HG02840 (cell line): ENCODE measurements around the gene DOCK1.

Experiments
- ATAC-seq: cut with Tn5 transposase; IDR thresholded peaks from one replicate; pipeline ENCODE4 v1.9.1; 2021; ENCODE audit warnings: mild to moderate bottlenecking, moderate library complexity, moderate number of reproducible peaks; ENCODE audit not compliant: unreplicated experiment, low FRiP score

Gene DOCK1

GRCh38 chr10:127067542-127068194, 162.4 kb downstream of the DOCK1 start:
- no peak for ATAC-seq

GRCh38 chr10:127068485-127068884, 163.3 kb downstream of the DOCK1 start:
- no peak for ATAC-seq

GRCh38 chr10:127069436-127069835, 164.2 kb downstream of the DOCK1 start:
- ATAC-seq: no peak

- no peak for ATAC-seq
These were observed 165.9 kb downstream of the DOCK1 start for GRCh38 chr10:127071126-127071525.

GRCh38 chr10:127073666-127074065, 168.4 kb downstream of the DOCK1 start:
- no peak for ATAC-seq

- no peak for ATAC-seq
These were observed 174.2 kb downstream of the DOCK1 start for GRCh38 chr10:127079392-127079791.

GRCh38 chr10:127080317-127080716, 175.1 kb downstream of the DOCK1 start:
- ATAC-seq: no peak

- no peak for ATAC-seq
These were observed 176.7 kb downstream of the DOCK1 start for GRCh38 chr10:127081851-127082345.

- no peak for ATAC-seq
These were observed 177.4 kb downstream of the DOCK1 start for GRCh38 chr10:127082651-127083050.

- no peak for ATAC-seq
These were observed 180.7 kb downstream of the DOCK1 start for GRCh38 chr10:127085957-127086356.

- ATAC-seq: no peak
These were observed 183.7 kb downstream of the DOCK1 start for GRCh38 chr10:127088908-127089307.

- no peak for ATAC-seq
These were observed 184.2 kb downstream of the DOCK1 start for GRCh38 chr10:127089446-127089845.

GRCh38 chr10:127090138-127090537, 184.9 kb downstream of the DOCK1 start:
- ATAC-seq: no peak

GRCh38 chr10:127091354-127091753, 186.1 kb downstream of the DOCK1 start:
- no peak for ATAC-seq

GRCh38 chr10:127092916-127093315, 187.7 kb downstream of the DOCK1 start:
- no peak for ATAC-seq

GRCh38 chr10:127094984-127095383, 189.8 kb downstream of the DOCK1 start:
- no peak for ATAC-seq

- no peak for ATAC-seq
These were observed 195.9 kb downstream of the DOCK1 start for GRCh38 chr10:127100983-127101615.

- ATAC-seq: no peak
These were observed 196.9 kb downstream of the DOCK1 start for GRCh38 chr10:127102176-127102575.

GRCh38 chr10:127115100-127115499, 209.9 kb downstream of the DOCK1 start:
- no peak for ATAC-seq

GRCh38 chr10:127117125-127117524, 211.9 kb downstream of the DOCK1 start:
- no peak for ATAC-seq

- no peak for ATAC-seq
These were observed 212.8 kb downstream of the DOCK1 start for GRCh38 chr10:127118034-127118433.

- ATAC-seq: no peak
These were observed 214.7 kb downstream of the DOCK1 start for GRCh38 chr10:127119936-127120335.
